GM18858 (cell line): ENCODE results near the gene ACBD5.
"Not testable (repeated sequence)": the region's sequence is repeated elsewhere in the genome, so short reads cannot be mapped to it uniquely, and the experiment has no call there.

Experiments
- ATAC-seq: cut with Tn5 transposase; IDR thresholded peaks from one replicate; pipeline ENCODE4 v1.9.1; 2021; ENCODE audit not compliant: unreplicated experiment

ACBD5 gene

GRCh38 chr10:27240212-27241009, at the start of gene ACBD5:
Gene ACBD5, minus strand, starts transcription at chr10:27240797. Its CDS starts 109 bp downstream, at chr10:27240688.
- peak; percentile 28 for ATAC-seq

- no peak for ATAC-seq
Observed at GRCh38 chr10:27285093-27285492, 44.5 kb upstream of the ACBD5 start.

- ATAC-seq = no peak
Observed at GRCh38 chr10:27276581-27276980, 36.0 kb upstream of the ACBD5 start.

- not testable (repeated sequence) for ATAC-seq
Observed at GRCh38 chr10:27266025-27266424, 25.4 kb upstream of the ACBD5 start.

- not testable (repeated sequence) for ATAC-seq
Observed at GRCh38 chr10:27262788-27263187, 22.2 kb upstream of the ACBD5 start.

GRCh38 chr10:27258838-27259812, 18.5 kb upstream of the ACBD5 start:
- ATAC-seq = no peak

GRCh38 chr10:27258492-27258837, 17.9 kb upstream of the ACBD5 start:
- no peak for ATAC-seq

- ATAC-seq = no peak
Observed at GRCh38 chr10:27256299-27257189, 15.9 kb upstream of the ACBD5 start.

GRCh38 chr10:27253576-27253975, 13.0 kb upstream of the ACBD5 start:
- no peak for ATAC-seq

- ATAC-seq = peak; percentile 96
Observed at GRCh38 chr10:27252267-27253000, 11.8 kb upstream of the ACBD5 start.

- ATAC-seq = no peak
Observed at GRCh38 chr10:27251554-27251953, 11.0 kb upstream of the ACBD5 start.

- ATAC-seq = no peak
Observed at GRCh38 chr10:27248215-27248614, 7.6 kb upstream of the ACBD5 start.

- ATAC-seq = no peak
Observed at GRCh38 chr10:27247441-27247840, 6.8 kb upstream of the ACBD5 start.

- no peak for ATAC-seq
Observed at GRCh38 chr10:27247006-27247405, 6.4 kb upstream of the ACBD5 start.

- ATAC-seq = no peak
Observed at GRCh38 chr10:27245836-27246235, 5.2 kb upstream of the ACBD5 start.

- no peak for ATAC-seq
Observed at GRCh38 chr10:27244976-27245375, 4.4 kb upstream of the ACBD5 start.

- peak; percentile 30 for ATAC-seq
Observed at GRCh38 chr10:27242951-27243551, 2.5 kb upstream of the ACBD5 start.

- ATAC-seq = no peak
Observed at GRCh38 chr10:27242473-27242950, 1.9 kb upstream of the ACBD5 start.

- ATAC-seq = peak; percentile 49
Observed at GRCh38 chr10:27241652-27242472, 1.3 kb upstream of the ACBD5 start.
